ENCODE measurements around the gene IGF2R. TPM values are rescaled to one million over a fixed set of nuclear protein-coding genes. Genes with fewer than 3 reads are reported as not detected.

The IGF2R gene
- total and polyA plus RNA-seq, 2 of the 13 experiments (the other 11 are each of a cell fraction or from before 2014, with no cell fraction given), result 38.3 to 70.0 TPM

GRCh38 chr6:159968295-159969203, at the start of gene IGF2R (continued):
- TF ChIP-seq ZNF691 (CRISPR knock-in tag; IDR thresholded peaks at IDR 0.05; ENCODE audit: borderline replicate concordance, low read depth) (no peak), PHF20 (CRISPR knock-in tag; IDR thresholded peaks at IDR 0.05) (peak; percentile 91; the same call in 1 of the 2 replicates), ZNF354B (CRISPR knock-in tag; IDR thresholded peaks at IDR 0.05) (0 out of 2 replicates have a peak, but pooled peaks have one; percentile 73), SIN3A (IDR thresholded peaks at IDR 0.05; ENCODE audit: borderline replicate concordance, low read depth, low read length) (peak; percentile 65; the same call in 1 of the 2 replicates), ZNF800 (CRISPR knock-in tag; IDR thresholded peaks at IDR 0.05) (no peak), THAP11 (CRISPR knock-in tag; IDR thresholded peaks at IDR 0.05) (peak; percentile 71), ZNF724P (CRISPR knock-in tag; IDR thresholded peaks at IDR 0.05; ENCODE audit: borderline replicate concordance) (peak; percentile 92), ZNF780A (CRISPR knock-in tag; IDR thresholded peaks at IDR 0.05) (no peak), TEAD2 (CRISPR knock-in tag; IDR thresholded peaks at IDR 0.05) (0 out of 2 replicates have a peak, but pooled peaks have one; percentile 39), SSRP1 (CRISPR knock-in tag; IDR thresholded peaks at IDR 0.05) (no peak), REPIN1 (CRISPR knock-in tag; IDR thresholded peaks at IDR 0.05; ENCODE audit: borderline replicate concordance, low read depth) (peak; percentile 66; the same call in 1 of the 2 replicates), CERS6 (CRISPR knock-in tag; IDR thresholded peaks at IDR 0.05) (0 out of 2 replicates have a peak, but pooled peaks have one; percentile 47), REXO4 (CRISPR knock-in tag; IDR thresholded peaks at IDR 0.05; ENCODE audit: borderline replicate concordance) (no peak), TFDP2 (CRISPR knock-in tag; IDR thresholded peaks at IDR 0.05) (peak; percentile 92), ZSCAN12 (CRISPR knock-in tag; IDR thresholded peaks at IDR 0.05) (0 out of 2 replicates have a peak, but pooled peaks have one; percentile 54), HMG20A (CRISPR knock-in tag; IDR thresholded peaks at IDR 0.05; ENCODE audit: borderline replicate concordance) (no peak), CHD4 (IDR thresholded peaks at IDR 0.05; ENCODE audit: borderline replicate concordance, low read length) (peak; percentile 77; the same call in 1 of the 2 replicates), KAT7 (CRISPR knock-in tag; IDR thresholded peaks at IDR 0.05; ENCODE audit: borderline replicate concordance) (no peak)

Measured in HepG2 (cell line).